ENCODE measurements around the gene CDH15.

- TF ChIP-seq POLR2A (IDR thresholded peaks at IDR 0.05; ENCODE audit: borderline replicate concordance, extremely low read depth, insufficient read depth, insufficient read length) (no peak), CTCF (IDR thresholded peaks at IDR 0.05 in 2 of 3, conservative IDR thresholded peaks at IDR 0.05 in 1 of 3; ENCODE audit: borderline replicate concordance in 1 of 3, insufficient read depth in 1 of 3, low read depth in 2 of 3, low read length in 2 of 3) (no peak), EZH2 (IDR thresholded peaks at IDR 0.05) (no peak), EGR1 (IDR thresholded peaks at IDR 0.05; ENCODE audit: low read depth) (no peak), TCF7L2 (IDR thresholded peaks at IDR 0.05; ENCODE audit: borderline replicate concordance, extremely low read depth, insufficient read depth, insufficient read length) (no peak), POLR2AphosphoS5 (IDR thresholded peaks at IDR 0.05; ENCODE audit: low read depth, low read length) (no peak), CEBPB (IDR thresholded peaks at IDR 0.05; ENCODE audit: low read depth) (no peak), ZFX (IDR thresholded peaks at IDR 0.05) (no peak), MAX (IDR thresholded peaks at IDR 0.05) (no peak), EZH2phosphoT487 (IDR thresholded peaks at IDR 0.05; ENCODE audit: borderline replicate concordance) (no peak), SP1 (IDR thresholded peaks at IDR 0.05; ENCODE audit: low read depth) (no peak), SIN3A (IDR thresholded peaks at IDR 0.05; ENCODE audit: low read depth) (no peak), ATF3 (IDR thresholded peaks at IDR 0.05) (no peak), REST (IDR thresholded peaks at IDR 0.05; ENCODE audit: low read depth) (no peak)
These were observed 16.3 kb downstream of the CDH15 start for GRCh38 chr16:89187770-89188392.

Data from HCT116 (cell line).